GM21447 (cell line): Measurements from ENCODE around the gene GMPR2.

ENCODE experiments used
- ATAC-seq: cut with Tn5 transposase; IDR thresholded peaks from one replicate; pipeline ENCODE4 v1.9.1; 2021; ENCODE audit not compliant: unreplicated experiment

The GMPR2 gene

DNA sequence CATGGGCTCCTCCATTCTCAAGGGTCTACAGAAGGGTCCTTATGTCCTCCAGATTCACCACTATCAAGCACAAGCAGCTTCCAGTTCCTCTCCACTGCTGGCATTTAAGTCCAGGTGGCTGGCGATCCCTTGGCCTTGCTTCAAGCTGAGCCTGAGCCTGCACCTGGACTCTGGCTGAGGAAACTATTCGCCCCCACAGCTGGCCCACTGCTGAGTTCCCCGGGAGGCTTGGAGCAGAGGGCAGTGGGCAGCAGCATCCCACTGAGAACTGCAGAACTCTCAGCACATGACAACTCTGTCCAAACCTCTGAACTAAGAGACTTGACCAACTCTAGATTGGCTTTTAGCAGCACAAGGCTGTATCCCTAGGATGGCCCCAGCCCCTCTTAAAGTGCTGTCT, 50.0 kb downstream of the GMPR2 start:
- ATAC-seq = no peak

DNA sequence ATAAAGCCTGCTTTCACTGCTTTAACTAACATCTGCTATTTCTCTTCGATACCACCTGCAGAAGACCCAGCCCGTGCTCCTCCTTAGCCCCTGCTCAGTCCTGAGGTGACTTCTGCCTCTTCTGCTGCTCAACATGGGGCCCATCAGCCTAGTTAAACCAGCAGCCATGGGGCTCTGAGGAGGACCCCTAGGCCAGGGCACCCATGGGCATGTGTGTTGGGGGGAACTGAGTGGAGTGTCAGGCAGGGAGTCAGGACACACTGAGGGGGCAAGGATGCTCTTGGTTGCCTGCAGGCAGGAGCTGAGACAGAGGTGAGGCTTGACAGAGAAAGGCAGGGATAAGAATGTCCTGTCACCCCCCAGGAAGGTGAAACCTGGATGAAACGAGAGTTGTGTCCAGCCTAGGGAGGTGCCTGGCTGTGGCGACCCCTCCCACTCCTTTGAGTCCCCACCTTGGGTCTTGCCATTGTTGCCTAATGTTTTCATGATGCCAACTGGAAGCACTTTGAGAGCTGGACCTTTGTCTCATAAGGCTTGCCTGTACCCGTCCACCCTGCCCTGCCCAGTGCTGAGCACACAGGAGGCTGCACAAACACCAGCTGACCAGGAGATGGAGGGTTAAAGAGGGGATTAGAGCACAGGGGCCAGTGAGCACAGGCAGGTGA, 51.2 kb downstream of the GMPR2 start:
- ATAC-seq = no peak

DNA sequence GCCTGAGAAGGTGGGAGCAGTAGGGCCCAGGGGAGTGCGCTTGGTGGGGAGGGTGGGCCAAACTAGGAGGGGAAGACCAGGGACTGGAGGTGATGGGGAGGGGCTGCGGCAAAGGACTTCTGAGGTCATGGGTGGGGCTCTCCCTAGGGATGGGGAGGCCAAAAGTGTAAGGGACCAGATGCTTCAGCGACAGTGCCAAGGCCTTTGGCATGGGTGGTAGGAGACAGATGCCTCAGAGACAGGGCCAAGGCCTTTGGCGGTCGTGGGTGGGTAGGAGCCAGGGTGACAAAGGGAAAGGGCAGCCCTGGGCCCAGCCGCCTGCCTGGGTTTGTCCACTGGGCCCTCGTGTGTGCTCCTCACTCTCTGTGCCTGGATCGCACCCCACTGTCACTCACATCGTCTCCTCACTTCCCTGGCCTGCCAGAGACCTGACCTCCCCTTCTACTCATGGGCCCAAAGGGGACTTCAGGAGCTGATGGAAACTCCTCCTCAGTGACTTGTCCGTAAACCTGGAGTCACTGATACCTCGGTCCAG, 51.8 kb downstream of the GMPR2 start:
- ATAC-seq = no peak

DNA sequence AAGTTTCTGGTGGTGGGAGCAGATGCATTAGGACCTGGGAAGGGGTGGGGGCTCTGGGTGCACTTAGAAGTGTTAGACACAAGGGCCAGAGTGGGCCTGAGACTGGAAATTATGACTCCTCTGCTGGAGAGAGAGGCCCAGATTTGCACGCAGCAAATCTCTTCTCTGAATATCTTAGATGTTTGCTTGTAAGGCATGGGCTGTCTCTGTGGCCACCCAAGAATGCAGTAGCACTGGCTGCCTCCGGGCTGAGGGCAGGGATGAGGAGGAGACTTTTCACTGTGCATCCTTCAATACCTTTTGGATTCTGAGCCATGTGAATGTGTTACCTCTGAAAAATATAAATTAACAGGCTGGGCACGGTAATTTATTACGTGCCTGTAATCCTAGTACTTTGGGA, 52.6 kb downstream of the GMPR2 start:
- ATAC-seq = no peak

DNA sequence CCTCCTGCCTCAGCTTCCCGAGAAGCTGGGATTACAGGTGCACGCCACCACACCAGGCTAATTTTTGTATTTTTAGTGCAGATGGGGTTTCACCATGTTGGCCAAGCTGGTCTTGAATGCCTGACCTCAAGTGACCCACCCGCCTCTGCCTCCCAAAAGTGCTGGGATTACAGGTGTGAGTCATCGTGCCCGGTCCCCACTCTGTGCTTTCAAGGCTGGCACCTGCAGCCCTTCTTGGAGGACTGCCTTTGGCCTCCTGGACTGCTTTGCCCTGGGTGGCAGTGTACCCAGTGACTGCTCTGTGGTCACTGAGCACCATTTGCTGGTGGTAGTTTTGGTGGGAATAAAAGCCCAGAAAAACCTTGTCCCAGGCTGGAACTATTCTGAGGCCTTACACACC, 54.3 kb downstream of the GMPR2 start:
- ATAC-seq = no peak
